Measurements from ENCODE around the gene CEMP1.

- TF ChIP-seq CTCF (IDR thresholded peaks at IDR 0.05) (no peak), POLR2A (IDR thresholded peaks at IDR 0.05) (no peak)
Measured at GRCh38 chr16:2511128-2511800, 19.9 kb downstream of the CEMP1 start.
